Stomach (tissue), 9 donors: ENCODE measurements around the gene NABP1. TPM values are rescaled to one million over a fixed set of nuclear protein-coding genes. Genes with fewer than 3 reads are reported as not detected.

Source experiments
- DNase-seq, 2 donors: peaks; one replicate each; pipeline versions ENCODE4 v3.0.0 to v3.0.0-alpha.2; 2013 to 2019
- H3K27ac ChIP-seq, 5 donors: fragments of 200-600 bp in 4 of 5; sonication (generic) in 4 of 5; one replicate each; pipeline ENCODE4 v1.5.1; 2013 to 2019; ENCODE audit warnings: mild to moderate bottlenecking in 1 of 5, moderate library complexity in 1 of 5
- H3K27me3 ChIP-seq, 3 donors: fragments of 200-600 bp; sonication (generic); one replicate each; pipeline ENCODE4 v1.5.1; 2017 to 2019; ENCODE audit warnings: mixed run types in 1 of 3
- H3K36me3 ChIP-seq, 4 donors: fragments of 200-600 bp; sonication (generic); 1 replicate in 3 of 4; 2 replicates in 1 of 4; pipeline ENCODE4 v1.5.1; 2016 to 2019
- H3K4me1 ChIP-seq, 4 donors: fragments of 200-600 bp; sonication (generic); one replicate each; pipeline ENCODE4 v1.5.1; 2016 to 2019
- H3K4me3 ChIP-seq, 4 donors: fragments of 200-600 bp; sonication (generic) in 3 of 4; one replicate each; pipeline ENCODE4 v1.5.1; 2016 to 2019; ENCODE audit warnings: mild to moderate bottlenecking in 1 of 4
- H3K9me3 ChIP-seq, 4 donors: fragments of 200-600 bp; sonication (generic); one replicate each; pipeline ENCODE4 v1.5.1; 2016 to 2019
- CTCF ChIP-seq, 7 experiments: fragments of 450-650 bp in 4 of 7; fragments of 200-600 bp in 3 of 7; sonication (generic) in 3 of 7; IDR thresholded peaks; one replicate each; pipeline ENCODE4 v1.5.1; 2016 to 2019; ENCODE audit warnings: antibody characterized with exemption in 7 of 7, control low read depth in 2 of 7, mild to moderate bottlenecking in 1 of 7
- EP300 ChIP-seq: sonication (generic); formaldehyde crosslinking; IDR thresholded peaks from one replicate; pipeline ENCODE4 v1.6.1; 2017; ENCODE audit warnings: antibody characterized with exemption
- POLR2A ChIP-seq, 4 donors: fragments of 450-650 bp; IDR thresholded peaks; one replicate each; pipeline ENCODE4 v1.6.1; 2016; ENCODE audit warnings: antibody characterized with exemption in 4 of 4, control low read depth in 2 of 4, mild to moderate bottlenecking in 1 of 4, moderate library complexity in 1 of 4
- POLR2AphosphoS5 ChIP-seq, 3 donors: sonication (generic); formaldehyde crosslinking; IDR thresholded peaks; one replicate each; pipeline ENCODE4 v1.6.1; 2016; ENCODE audit warnings: antibody characterized with exemption in 3 of 3
- WGBS, 5 donors: extraction: QIAGEN DNeasy Blood & Tissue Kit in 3 of 5; methylation state at CpG; one replicate each; pipeline versions ENCODE4 v1.1.5 to v1.1.7; 2013 to 2018; 5-methylcytosine and 5-hydroxymethylcytosine counted together
- intact Hi-C: fragments of 100-400 bp; cut with DNase I; formaldehyde crosslinking; loops from one replicate; pipeline ENCODE4 v1.15.1; 2023; ENCODE audit warnings: low total_unique reads
- polyA plus RNA-seq, 3 donors: library from polyadenylated mRNA; stranded (reverse); fragments of 200-250 nt; gene quantifications; one replicate each; pipeline ENCODE4 v1.2.3, GENCODE V29; 2013
- total RNA-seq, 5 donors: library from RNA; depleted of rRNA; stranded (reverse); fragments of >200 nt; gene quantifications; one replicate each; pipeline versions ENCODE4 v1.1.0 to v1.2.3, GENCODE V29; 2014 to 2016
- donor health status: healthy with polysubstance abuse.
- donor health status: Bipolar disorder and iron deficiency.
- donor health status: healthy.

The NABP1 gene
- total and polyA plus RNA-seq, 8 donors: 1.4 to 30.1 (median 9.2) TPM

DNA sequence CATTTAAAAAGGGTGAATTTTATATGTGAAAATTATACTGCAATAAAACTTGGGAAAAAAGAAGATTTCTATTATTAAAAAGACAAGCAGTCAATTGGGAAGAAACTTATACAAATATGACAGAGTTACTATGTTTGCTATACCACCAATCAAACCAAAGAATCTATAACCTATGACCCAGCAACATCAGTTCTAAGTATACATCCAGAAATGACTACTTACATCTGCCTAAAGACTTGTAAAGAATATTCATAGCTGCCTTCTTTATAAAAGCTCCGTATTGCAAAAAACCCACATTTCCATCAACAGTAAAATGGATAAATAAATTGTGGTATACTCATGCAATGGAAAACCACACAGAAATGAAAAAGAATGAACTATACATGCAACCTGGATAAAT, 32.9 kb upstream of the NABP1 start:
- TF ChIP-seq POLR2A (IDR thresholded peaks at IDR 0.05) (no peak), POLR2AphosphoS5 (IDR thresholded peaks at IDR 0.05) (no peak), CTCF (IDR thresholded peaks at IDR 0.05) (no peak), EP300 (no peak)
- Histone ChIP-seq H3K4me3 (no peak overlapping the region), H3K4me1 (no peaks in the 10 kb centered on the region), H3K9me3 (no peaks in the 10 kb centered on the region), H3K27ac (no peak overlapping the region), H3K27me3 (no peaks in the 10 kb centered on the region), H3K36me3 (no peaks in the 10 kb centered on the region)
- WGBS, 5 donors: 83 to 96% (median 90%) methylated on average over 1 of the region's 1 CpG
- no peak for DNase-seq
- intact Hi-C loops: no loop called here

GRCh38 chr2:191645434-191646162, 32.3 kb upstream of the NABP1 start:
- no peaks in the 10 kb centered on the region for H3K27me3 ChIP-seq
- no peaks in the 10 kb centered on the region for H3K9me3 ChIP-seq
- no peaks in the 10 kb centered on the region for H3K36me3 ChIP-seq
- intact Hi-C loops: no loop called here
- no peaks in the 10 kb centered on the region for H3K4me1 ChIP-seq
- DNase-seq: no peak
- TF ChIP-seq POLR2A (IDR thresholded peaks at IDR 0.05) (no peak), CTCF (IDR thresholded peaks at IDR 0.05) (no peak), POLR2AphosphoS5 (IDR thresholded peaks at IDR 0.05) (no peak), EP300 (no peak)
- H3K4me3 ChIP-seq: no peak overlapping the region
- H3K27ac ChIP-seq: no peak overlapping the region
- WGBS, 5 donors: 38 to 42% (median 39%) methylated on average over 2 of the region's 2 CpGs

GRCh38 chr2:191646163-191646902, 31.6 kb upstream of the NABP1 start:
- H3K27me3 ChIP-seq: no peaks in the 10 kb centered on the region
- WGBS, 5 donors: 82 to 94% (median 91%) methylated on average over 6 of the region's 6 CpGs
- no peaks in the 10 kb centered on the region for H3K4me1 ChIP-seq
- H3K36me3 ChIP-seq: no peaks in the 10 kb centered on the region
- H3K27ac ChIP-seq: no peak overlapping the region
- no peak for TF ChIP-seq POLR2AphosphoS5 (IDR thresholded peaks at IDR 0.05)
- no peak for TF ChIP-seq POLR2A (IDR thresholded peaks at IDR 0.05)
- no peak for TF ChIP-seq CTCF (IDR thresholded peaks at IDR 0.05)
- no peak for TF ChIP-seq EP300
- intact Hi-C loops: no loop called here
- H3K9me3 ChIP-seq: no peaks in the 10 kb centered on the region
- no peak overlapping the region for H3K4me3 ChIP-seq
- no peak for DNase-seq

GRCh38 chr2:191649519-191649918, 28.4 kb upstream of the NABP1 start:
- Histone ChIP-seq H3K27ac (no peak overlapping the region), H3K36me3 (no peaks in the 10 kb centered on the region), H3K4me3 (no peak overlapping the region), H3K27me3 (no peaks in the 10 kb centered on the region), H3K4me1 (no peaks in the 10 kb centered on the region), H3K9me3 (peaks cover 0 to 3% (median 0%) of the 10 kb centered on the region in 4 donors)
- intact Hi-C loops: no loop called here
- no peak for DNase-seq
- TF ChIP-seq EP300 (no peak), POLR2A (IDR thresholded peaks at IDR 0.05) (no peak), POLR2AphosphoS5 (IDR thresholded peaks at IDR 0.05) (no peak), CTCF (IDR thresholded peaks at IDR 0.05) (no peak)
- 68 to 79% (median 77%) methylated on average over 2 of the region's 2 CpGs for WGBS, 5 donors
